Right renal cortex interstitium (tissue), 3 donors: ENCODE results near the gene MAOB. TPM values are rescaled to one million over a fixed set of nuclear protein-coding genes. Genes with fewer than 3 reads are reported as not detected.
"Not testable (repeated sequence)": the region's sequence is repeated elsewhere in the genome, so short reads cannot be mapped to it uniquely, and the experiment has no call there.

Source experiments
- DNase-seq, 3 donors: peaks; one replicate each; pipeline ENCODE4 v3.0.0-alpha.2; 2013; ENCODE audit warnings: low read depth in 3 of 3, low spot score in 2 of 3
- polyA plus RNA-seq, 3 donors: library from polyadenylated mRNA; unstranded; fragments of 120-200 nt; gene quantifications; one replicate each; pipeline ENCODE4 v1.2.1, GENCODE V29; 2013; ENCODE audit not compliant: insufficient read length in 3 of 3

Gene MAOB
- polyA plus RNA-seq, 3 donors, result 48.7 to 57.5 (median 54.4) TPM

- no peak for DNase-seq
These were observed 96.2 kb downstream of the MAOB start for GRCh38 chrX:43785930-43786591.

- DNase-seq, result no peak
These were observed 124.2 kb downstream of the MAOB start for GRCh38 chrX:43758044-43758443.

DNA sequence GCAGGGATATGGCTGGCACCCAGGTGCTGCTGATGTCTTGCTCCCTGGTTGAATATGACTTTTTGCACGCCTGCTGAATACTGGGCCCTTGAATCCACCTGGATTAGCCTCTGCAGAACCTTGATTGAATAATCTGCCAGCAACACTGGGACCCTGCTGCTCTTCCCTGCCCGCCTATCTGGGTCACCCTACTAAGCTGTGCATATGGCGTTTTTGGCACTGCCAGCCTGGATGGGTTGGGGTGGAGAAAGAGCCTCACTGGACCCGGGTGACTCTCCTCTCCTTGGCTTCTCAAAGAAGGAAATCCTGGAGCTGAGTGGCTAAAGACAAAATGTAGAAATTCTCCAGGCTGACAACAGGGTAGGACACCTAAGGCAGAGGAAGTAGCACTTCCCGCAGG, 126.2 kb downstream of the MAOB start:
- DNase-seq, result no peak

DNA sequence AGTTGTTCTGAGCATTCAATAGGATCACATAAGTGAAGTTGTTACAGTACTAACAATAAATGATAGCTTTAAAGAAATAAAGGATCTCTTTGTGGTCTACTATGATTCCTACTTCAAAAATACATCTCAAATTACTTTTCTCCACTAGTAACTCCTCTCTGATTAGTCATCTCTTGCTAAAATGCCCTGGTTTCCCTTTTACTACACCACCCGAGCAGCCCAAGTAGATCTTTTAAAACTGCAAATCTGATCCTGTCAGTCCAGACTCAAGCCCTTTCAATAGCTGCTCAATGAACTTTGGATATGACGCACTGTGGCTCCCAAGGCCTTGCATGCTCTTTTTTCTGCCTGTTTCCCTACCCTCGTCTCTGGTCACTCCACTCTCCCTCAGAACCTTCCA, 128.6 kb downstream of the MAOB start:
- no peak for DNase-seq

- DNase-seq, result peak in 2 of 3 donors; percentile 1 to 16
These were observed 132.0 kb downstream of the MAOB start for GRCh38 chrX:43750248-43750676.

DNA sequence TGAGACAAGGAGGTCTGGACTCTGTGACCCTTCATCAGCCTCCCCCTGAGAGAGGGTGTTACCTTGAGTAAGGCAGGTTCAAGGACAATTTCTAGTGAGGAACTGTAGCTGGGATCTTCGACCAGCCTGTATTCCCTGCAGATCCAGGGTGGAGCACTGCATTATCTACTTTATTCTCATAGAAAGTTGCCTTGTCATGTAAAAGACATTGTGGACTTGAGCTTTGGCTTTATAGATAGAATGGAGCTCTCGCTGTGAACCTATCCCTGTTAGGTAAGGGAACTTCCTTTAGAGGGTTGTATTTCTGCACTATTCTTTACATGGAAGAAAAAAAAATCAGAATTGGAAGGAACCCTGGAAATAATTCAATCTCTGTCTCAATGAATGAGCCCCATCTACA, 134.8 kb downstream of the MAOB start:
- DNase-seq, result no peak

GRCh38 chrX:43745938-43746721, 136.1 kb downstream of the MAOB start:
- no peak for DNase-seq

DNA sequence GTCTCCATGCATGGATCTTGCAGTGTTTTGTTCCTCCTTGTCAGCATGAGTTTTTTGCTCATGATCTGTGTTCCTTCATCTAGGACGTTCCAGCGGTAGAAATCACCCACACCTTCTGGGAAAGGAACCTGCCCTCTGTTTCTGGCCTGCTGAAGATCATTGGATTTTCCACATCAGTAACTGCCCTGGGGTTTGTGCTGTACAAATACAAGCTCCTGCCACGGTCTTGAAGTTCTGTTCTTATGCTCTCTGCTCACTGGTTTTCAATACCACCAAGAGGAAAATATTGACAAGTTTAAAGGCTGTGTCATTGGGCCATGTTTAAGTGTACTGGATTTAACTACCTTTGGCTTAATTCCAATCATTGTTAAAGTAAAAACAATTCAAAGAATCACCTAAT, 138.0 kb downstream of the MAOB start:
- no peak for DNase-seq

GRCh38 chrX:43743100-43743822, 139.0 kb downstream of the MAOB start:
- DNase-seq, result no peak

- DNase-seq, result no peak
These were observed 140.2 kb downstream of the MAOB start for GRCh38 chrX:43741843-43742573.

- no peak for DNase-seq
These were observed 146.3 kb downstream of the MAOB start for GRCh38 chrX:43735957-43736356.

- DNase-seq, result no peak
These were observed 146.7 kb downstream of the MAOB start for GRCh38 chrX:43735534-43735933.

GRCh38 chrX:43734444-43734843, 147.8 kb downstream of the MAOB start:
- DNase-seq, result no peak

DNA sequence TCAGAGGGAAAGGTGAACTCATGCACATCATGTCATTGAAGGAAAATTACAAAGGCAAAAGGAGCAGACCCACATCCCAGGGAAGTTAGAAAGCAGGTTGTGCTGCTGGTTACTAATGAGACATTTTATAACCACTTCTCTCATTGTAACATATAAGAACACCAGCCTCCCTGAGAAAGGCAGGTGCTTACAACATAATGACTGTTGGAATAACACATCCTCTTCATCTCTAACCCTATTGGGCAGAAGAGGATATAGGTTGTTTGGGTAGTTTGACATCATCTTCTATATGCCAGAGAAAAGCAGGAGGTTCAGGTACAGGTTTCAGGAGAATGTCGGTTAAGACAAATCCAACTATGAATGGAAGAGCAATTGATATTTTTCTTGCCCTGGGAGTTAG, 148.6 kb downstream of the MAOB start:
- no peak for DNase-seq

DNA sequence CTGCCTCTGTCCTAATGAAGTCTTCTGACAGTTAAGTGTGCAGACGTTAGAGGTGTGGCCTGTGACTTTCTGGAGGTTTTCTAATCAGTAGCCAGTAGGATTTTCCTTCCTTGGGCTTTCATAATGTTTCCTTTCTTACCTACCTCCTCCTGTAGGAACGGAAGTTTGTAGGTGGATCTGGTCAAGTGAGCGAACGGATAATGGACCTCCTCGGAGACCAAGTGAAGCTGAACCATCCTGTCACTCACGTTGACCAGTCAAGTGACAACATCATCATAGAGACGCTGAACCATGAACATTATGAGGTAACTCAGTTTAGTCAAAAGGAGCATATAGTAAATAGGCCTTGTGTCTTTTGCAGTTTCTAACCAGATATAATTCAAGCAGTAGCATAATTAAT, 151.2 kb downstream of the MAOB start:
- DNase-seq, result no peak

DNA sequence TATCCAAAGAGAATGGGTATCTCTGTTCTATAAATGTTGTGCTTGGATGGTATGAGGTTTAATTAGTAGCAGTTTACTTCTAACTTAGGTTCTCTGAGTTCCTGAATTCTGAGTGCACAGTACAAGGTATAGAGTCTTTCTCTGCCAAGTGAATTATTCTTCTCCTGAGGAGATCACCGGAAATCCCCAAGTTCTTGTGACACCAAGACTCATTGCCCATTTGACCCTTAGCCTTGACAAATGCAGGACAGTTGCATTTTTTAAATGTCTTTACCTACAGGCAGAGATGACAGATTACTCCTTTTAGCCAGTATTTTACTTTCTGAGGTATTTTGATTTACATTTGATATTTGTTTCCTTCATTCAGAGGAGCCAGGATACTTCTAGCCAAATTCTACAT, 153.3 kb downstream of the MAOB start:
- no peak for DNase-seq

DNA sequence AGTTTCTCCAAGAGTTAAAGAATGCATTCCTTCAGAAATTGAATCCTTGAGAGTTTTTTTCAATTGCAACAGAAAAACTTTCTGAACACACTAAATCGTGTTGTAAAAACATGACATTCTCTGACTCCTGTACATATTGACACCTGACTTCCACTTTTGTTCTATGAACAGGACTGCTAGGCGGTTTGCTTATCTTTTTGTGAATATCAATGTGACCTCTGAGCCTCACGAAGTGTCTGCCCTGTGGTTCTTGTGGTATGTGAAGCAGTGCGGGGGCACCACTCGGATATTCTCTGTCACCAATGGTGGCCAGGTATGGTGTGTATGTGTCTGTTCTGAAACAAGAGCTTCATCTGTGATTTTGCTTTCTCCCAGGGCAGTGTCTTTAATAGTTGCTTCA, 154.2 kb downstream of the MAOB start:
- no peak for DNase-seq

GRCh38 chrX:43727254-43727653, 155.0 kb downstream of the MAOB start:
- DNase-seq, result not testable (repeated sequence)

- DNase-seq, result not testable (repeated sequence)
These were observed 157.0 kb downstream of the MAOB start for GRCh38 chrX:43725227-43725626.

DNA sequence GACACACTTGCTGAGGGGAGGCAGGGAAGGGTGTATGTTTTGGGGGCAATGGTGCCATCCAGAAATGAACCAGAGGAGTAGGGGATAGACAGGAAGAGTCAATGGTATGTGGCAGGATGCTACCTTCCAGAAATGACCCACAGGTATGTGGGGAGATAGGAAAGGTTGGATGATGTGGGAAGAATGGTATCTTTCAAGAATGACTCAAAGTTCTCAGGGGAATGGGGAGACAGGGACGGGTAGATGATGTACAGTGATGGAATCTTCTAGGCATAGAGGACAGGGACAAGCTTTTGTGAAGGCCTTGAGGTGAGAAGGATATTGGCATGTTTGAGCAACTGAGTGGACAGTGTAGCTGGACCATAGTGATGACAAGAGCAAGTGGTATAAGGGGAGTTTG, 161.3 kb downstream of the MAOB start:
- no peak for DNase-seq

DNA sequence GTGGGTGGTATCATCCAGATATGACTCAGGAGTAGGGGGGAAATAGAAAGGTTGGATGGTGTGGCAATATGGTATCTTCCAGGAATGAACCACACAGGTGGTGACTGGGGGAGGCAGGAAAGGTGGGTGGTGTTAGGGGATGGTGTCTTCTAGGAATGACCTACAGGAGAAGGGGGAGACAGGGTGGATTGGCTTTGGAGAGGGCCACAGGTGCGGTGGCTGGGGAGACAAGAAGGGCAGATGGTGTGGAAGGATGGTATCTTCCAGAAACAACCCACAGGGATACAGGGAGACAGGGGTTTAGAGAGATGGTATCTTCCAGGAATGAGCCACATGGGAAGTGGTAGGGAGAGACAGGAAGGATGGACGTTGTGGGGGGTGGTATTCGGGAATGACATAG, 162.2 kb downstream of the MAOB start:
- no peak for DNase-seq
